ENCODE data around the gene RASD2. TPM values are rescaled to one million over a fixed set of nuclear protein-coding genes. Genes with fewer than 3 reads are reported as not detected.

Gene RASD2
- total RNA-seq, 1 donor from 2014 or later: not detected

GRCh38 chr22:35590634-35591295, 50.1 kb downstream of the RASD2 start:
- TF ChIP-seq, protein P1, sequence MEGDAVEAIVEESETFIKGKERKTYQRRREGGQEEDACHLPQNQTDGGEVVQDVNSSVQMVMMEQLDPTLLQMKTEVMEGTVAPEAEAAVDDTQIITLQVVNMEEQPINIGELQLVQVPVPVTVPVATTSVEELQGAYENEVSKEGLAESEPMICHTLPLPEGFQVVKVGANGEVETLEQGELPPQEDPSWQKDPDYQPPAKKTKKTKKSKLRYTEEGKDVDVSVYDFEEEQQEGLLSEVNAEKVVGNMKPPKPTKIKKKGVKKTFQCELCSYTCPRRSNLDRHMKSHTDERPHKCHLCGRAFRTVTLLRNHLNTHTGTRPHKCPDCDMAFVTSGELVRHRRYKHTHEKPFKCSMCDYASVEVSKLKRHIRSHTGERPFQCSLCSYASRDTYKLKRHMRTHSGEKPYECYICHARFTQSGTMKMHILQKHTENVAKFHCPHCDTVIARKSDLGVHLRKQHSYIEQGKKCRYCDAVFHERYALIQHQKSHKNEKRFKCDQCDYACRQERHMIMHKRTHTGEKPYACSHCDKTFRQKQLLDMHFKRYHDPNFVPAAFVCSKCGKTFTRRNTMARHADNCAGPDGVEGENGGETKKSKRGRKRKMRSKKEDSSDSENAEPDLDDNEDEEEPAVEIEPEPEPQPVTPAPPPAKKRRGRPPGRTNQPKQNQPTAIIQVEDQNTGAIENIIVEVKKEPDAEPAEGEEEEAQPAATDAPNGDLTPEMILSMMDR (conservative IDR thresholded peaks at IDR 0.05): no peak
- Mint-ChIP-seq H3K4me1 (peaks cover 1% of the 10 kb centered on the region), H3K36me3 (ENCODE audit: low read depth) (no peaks in the 10 kb centered on the region), H3K27me3 (ENCODE audit: low read depth) (no peaks in the 10 kb centered on the region), H3K27ac (ENCODE audit: unreplicated experiment) (no peak overlapping the region), H3K4me3 (no peak overlapping the region), H3K9me3 (no peaks in the 10 kb centered on the region)
- DNase-seq (ENCODE audit: low read depth, low spot score): no peak

- Mint-ChIP-seq H3K27me3 (ENCODE audit: low read depth) (no peaks in the 10 kb centered on the region), H3K36me3 (ENCODE audit: low read depth) (no peaks in the 10 kb centered on the region), H3K4me3 (no peak overlapping the region), H3K9me3 (no peaks in the 10 kb centered on the region), H3K4me1 (peaks cover 6% of the 10 kb centered on the region), H3K27ac (ENCODE audit: unreplicated experiment) (no peak overlapping the region)
- TF ChIP-seq, protein P1 (conservative IDR thresholded peaks at IDR 0.05): no peak
- no peak for DNase-seq (ENCODE audit: low read depth, low spot score)
These were observed 51.2 kb downstream of the RASD2 start for GRCh38 chr22:35591714-35592417.

DNA sequence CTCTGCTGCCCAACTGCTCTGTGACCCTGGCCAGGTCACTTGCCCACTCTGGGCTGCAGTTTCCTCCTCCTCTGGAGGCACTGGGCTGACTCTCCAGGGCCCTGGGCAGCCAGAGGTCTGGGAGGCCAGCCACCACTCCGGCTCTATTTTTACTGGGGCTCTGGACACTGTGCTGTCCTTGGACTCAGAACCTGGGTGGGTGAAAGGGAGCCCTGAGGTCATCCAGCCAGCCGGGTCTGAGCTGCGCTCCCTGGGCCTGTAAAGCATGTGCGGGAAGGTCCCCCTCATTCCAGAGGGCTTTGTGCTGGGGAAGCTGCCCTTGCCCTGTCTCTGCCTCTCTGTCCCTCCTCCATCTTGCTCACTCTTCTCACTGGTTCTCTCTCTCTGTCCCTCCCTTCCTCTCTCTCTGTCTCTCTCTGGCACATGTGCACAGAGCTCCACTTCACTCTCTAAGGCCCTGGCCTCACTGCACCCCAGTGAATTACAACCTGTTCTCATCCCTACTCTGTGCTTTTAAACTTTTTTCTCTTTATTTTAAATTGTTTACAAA, 51.9 kb downstream of the RASD2 start:
- Mint-ChIP-seq H3K27ac (ENCODE audit: unreplicated experiment) (no peak overlapping the region), H3K27me3 (ENCODE audit: low read depth) (no peaks in the 10 kb centered on the region), H3K36me3 (ENCODE audit: low read depth) (no peaks in the 10 kb centered on the region), H3K9me3 (no peaks in the 10 kb centered on the region), H3K4me1 (peaks cover 6% of the 10 kb centered on the region), H3K4me3 (no peak overlapping the region)
- TF ChIP-seq, protein P1 (conservative IDR thresholded peaks at IDR 0.05): no peak
- no peak for DNase-seq (ENCODE audit: low read depth, low spot score)

DNA sequence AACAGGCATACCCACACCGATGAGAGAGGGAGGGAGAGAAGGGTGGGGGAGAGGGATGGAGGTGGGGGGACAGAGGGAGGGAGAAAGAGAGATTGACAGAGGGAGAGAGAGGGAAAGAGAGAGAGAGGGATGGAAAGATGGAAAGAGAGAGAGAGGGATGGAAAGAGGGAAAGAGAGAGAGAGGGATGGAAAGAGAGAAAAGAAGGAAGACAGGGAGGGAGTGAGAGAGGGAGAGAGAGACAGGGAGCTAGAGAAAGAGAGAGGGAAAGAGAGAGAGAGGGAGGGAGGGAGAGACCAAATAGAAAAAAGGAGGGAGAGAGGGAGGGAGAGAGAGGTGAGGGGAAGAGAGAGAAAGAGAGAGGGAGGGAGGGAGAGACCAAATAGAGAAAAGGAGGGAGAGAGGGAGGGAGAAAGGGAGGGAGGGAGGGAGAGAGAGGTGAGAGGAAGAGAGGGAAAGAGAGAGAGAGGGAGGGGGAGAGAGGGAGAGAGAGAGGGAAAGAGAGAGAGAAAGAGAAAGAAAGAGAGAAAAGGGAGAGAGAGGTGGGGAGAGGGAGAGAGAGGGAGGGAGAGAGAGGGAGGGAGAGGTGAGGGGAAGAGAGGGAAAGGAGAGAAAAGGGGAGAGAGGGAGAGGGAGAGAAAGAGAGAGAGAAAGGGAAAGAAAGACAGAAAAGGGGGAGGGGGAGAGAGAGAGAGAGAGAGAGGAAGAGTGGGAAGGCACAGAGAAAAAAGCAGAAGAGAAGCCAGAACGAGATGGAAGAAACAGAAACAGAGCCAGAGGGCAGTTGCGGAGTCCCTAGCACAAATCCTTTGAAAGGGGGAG, 52.6 kb downstream of the RASD2 start:
- H3K36me3 Mint-ChIP-seq (ENCODE audit: low read depth): no peaks in the 10 kb centered on the region
- TF ChIP-seq, protein P1 (conservative IDR thresholded peaks at IDR 0.05): no peak
- H3K4me1 Mint-ChIP-seq: peaks cover 6% of the 10 kb centered on the region
- H3K27me3 Mint-ChIP-seq (ENCODE audit: low read depth): no peaks in the 10 kb centered on the region
- H3K4me3 Mint-ChIP-seq: no peak overlapping the region
- H3K27ac Mint-ChIP-seq (ENCODE audit: unreplicated experiment): no peak overlapping the region
- H3K9me3 Mint-ChIP-seq: no peaks in the 10 kb centered on the region
- no peak for DNase-seq (ENCODE audit: low read depth, low spot score)

- Mint-ChIP-seq H3K27me3 (ENCODE audit: low read depth) (no peaks in the 10 kb centered on the region), H3K9me3 (no peaks in the 10 kb centered on the region), H3K36me3 (ENCODE audit: low read depth) (no peaks in the 10 kb centered on the region), H3K4me1 (peaks cover 6% of the 10 kb centered on the region), H3K4me3 (no peak overlapping the region), H3K27ac (ENCODE audit: unreplicated experiment) (no peak overlapping the region)
- no peak for DNase-seq (ENCODE audit: low read depth, low spot score)
- TF ChIP-seq, protein P1 (conservative IDR thresholded peaks at IDR 0.05): no peak
These were observed 53.4 kb downstream of the RASD2 start for GRCh38 chr22:35593891-35594470.

All from neural crest cell (in vitro differentiated cells).